ENCODE data around the gene COL20A1. TPM values are rescaled to one million over a fixed set of nuclear protein-coding genes. Genes with fewer than 3 reads are reported as not detected.
"Not testable (repeated sequence)": the region's sequence is repeated elsewhere in the genome, so short reads cannot be mapped to it uniquely, and the experiment has no call there.

COL20A1 gene
- total and polyA plus RNA-seq, 2 of the 13 experiments (the other 11 are each of a cell fraction or from before 2014, with no cell fraction given): not detected

- CTCF ChIA-PET (ENCODE audit: low intra/inter-chr PET ratio, low total read pairs): interaction anchor here (3.9 kb wide), 1 partner anchor 70 kb away, joined by 18 read pairs; no protein-coding TSS in a partner anchor
- Histone ChIP-seq H3K4me1 (ENCODE audit: insufficient read depth, low read length) (peaks cover 29% of the 10 kb centered on the region), H4K20me1 (ENCODE audit: insufficient read depth, low read length) (peaks cover 11% of the 10 kb centered on the region; the same call in 1 of the 2 replicates), H3K27me3 (ENCODE audit: control insufficient read depth in 1 of 2, insufficient read depth in 2 of 2, low read length in 2 of 2) (peaks cover 5 to 35% of the 10 kb centered on the region in 2 experiments; a peak in 3 of 5 replicates)
- H2AFZ ChIP-seq (ENCODE audit: low read length); H3K27ac ChIP-seq (ENCODE audit: extremely low read length, insufficient read depth, low read length); H3K9me3 ChIP-seq (ENCODE audit: low read length); POLR2A ChIA-PET; H3K36me3 ChIP-seq (replicated peaks in 1 of 2; ENCODE audit: control insufficient read depth in 1 of 2, insufficient read depth in 2 of 2, low read length in 2 of 2); BruUV-seq (replicated peaks); H3K79me2 ChIP-seq (ENCODE audit: insufficient read depth, low read length); H3K4me2 ChIP-seq (ENCODE audit: low read depth, low read length); intact Hi-C loops (cut with micrococcal nuclease; ENCODE audit: unreplicated experiment); ATAC-seq; H3K4me3 ChIP-seq (replicated peaks in 1 of 3; ENCODE audit: insufficient read depth in 1 of 3, low read depth in 2 of 3, low read length in 3 of 3); DNase-seq (ENCODE audit: low spot score); H3K9ac ChIP-seq (ENCODE audit: insufficient read depth, low read depth, low read length): not testable (repeated sequence)
- TF ChIP-seq NFYC (CRISPR knock-in tag; IDR thresholded peaks at IDR 0.05): peak; percentile 30; the same call in 1 of the 2 replicates
- peak; percentile 39 for FAIRE-seq
- in situ Hi-C loops (cut with HindIII; ENCODE audit: extremely low pct_ligation_motif_present, low pct_unique_long_range_greater_than_20kb): loop anchor here (5.0 kb wide), 1 partner anchor 73 kb away; no protein-coding TSS in a partner anchor
- WGBS (ENCODE audit: low lambda C conversion rate): 42% methylated on average over 9 of the region's 9 CpGs
Observed at GRCh38 chr20:63379872-63380271, 86.9 kb downstream of the COL20A1 start.

GRCh38 chr20:63380346-63380870 is 87.4 kb downstream of the COL20A1 start:
- Histone ChIP-seq H3K9me3 (ENCODE audit: low read length) (peaks cover 3% of the 10 kb centered on the region), H3K4me3 (replicated peaks in 1 of 3; ENCODE audit: insufficient read depth in 1 of 3, low read depth in 2 of 3, low read length in 3 of 3) (no peak overlapping the region), H3K36me3 (replicated peaks in 1 of 2; ENCODE audit: control insufficient read depth in 1 of 2, insufficient read depth in 2 of 2, low read length in 2 of 2) (no peaks in the 10 kb centered on the region), H3K79me2 (ENCODE audit: insufficient read depth, low read length) (no peaks in the 10 kb centered on the region), H3K4me2 (ENCODE audit: low read depth, low read length) (no peak overlapping the region), H3K27ac (ENCODE audit: extremely low read length, insufficient read depth, low read length) (no peak overlapping the region), H3K27me3 (ENCODE audit: control insufficient read depth in 1 of 2, insufficient read depth in 2 of 2, low read length in 2 of 2) (peaks cover 5 to 32% of the 10 kb centered on the region in 2 experiments; a peak in 3 of 5 replicates), H3K4me1 (ENCODE audit: insufficient read depth, low read length) (peaks cover 23% of the 10 kb centered on the region), H3K9ac (ENCODE audit: insufficient read depth, low read depth, low read length) (no peak overlapping the region), H2AFZ (ENCODE audit: low read length) (no peak overlapping the region), H4K20me1 (ENCODE audit: insufficient read depth, low read length) (peaks cover 11% of the 10 kb centered on the region; the same call in 1 of the 2 replicates)
- ATAC-seq (no peak), DNase-seq (ENCODE audit: low spot score) (no peak), FAIRE-seq (no peak)
- WGBS (ENCODE audit: low lambda C conversion rate): 65% methylated on average over 17 of the region's 21 CpGs
- no TSS peak for BruUV-seq (replicated peaks)
- POLR2A ChIA-PET: interaction anchor here (1.3 kb wide), 1 partner anchor 71 kb away, joined by 4 read pairs; no protein-coding TSS in a partner anchor
- no peak for TF ChIP-seq PHF20 (CRISPR knock-in tag; IDR thresholded peaks at IDR 0.05)
- TF ChIP-seq ZFP36L1 (CRISPR knock-in tag; IDR thresholded peaks at IDR 0.05): no peak
- TF ChIP-seq ZNF674 (CRISPR knock-in tag; IDR thresholded peaks at IDR 0.05; ENCODE audit: low read depth): no peak
- no peak for TF ChIP-seq ELF1 (CRISPR knock-in tag; IDR thresholded peaks at IDR 0.05)
- TF ChIP-seq ZNF792 (CRISPR knock-in tag; IDR thresholded peaks at IDR 0.05): no peak
- no peak for TF ChIP-seq ZNF678 (CRISPR knock-in tag; IDR thresholded peaks at IDR 0.05)
- no peak for TF ChIP-seq GTF3A (CRISPR knock-in tag; conservative IDR thresholded peaks at IDR 0.05)
- TF ChIP-seq JUN (CRISPR knock-in tag; IDR thresholded peaks at IDR 0.05): no peak
- TF ChIP-seq ZNF414 (CRISPR knock-in tag; IDR thresholded peaks at IDR 0.05): no peak
- TF ChIP-seq KLF13 (CRISPR knock-in tag; IDR thresholded peaks at IDR 0.05): no peak
- no peak for TF ChIP-seq ZNF207 (IDR thresholded peaks at IDR 0.05; ENCODE audit: borderline replicate concordance)
- intact Hi-C loops (cut with micrococcal nuclease; ENCODE audit: unreplicated experiment) (no loop called here), in situ Hi-C loops (cut with HindIII; ENCODE audit: extremely low pct_ligation_motif_present, low pct_unique_long_range_greater_than_20kb) (loop anchor here (5.0 kb wide), 1 partner anchor 73 kb away; no protein-coding TSS in a partner anchor)
- CTCF ChIA-PET (ENCODE audit: low intra/inter-chr PET ratio, low total read pairs): interaction anchor here (3.8 to 3.9 kb wide), 2 partner anchors 70 kb away, joined by 18 to 69 read pairs; no protein-coding TSS in a partner anchor
